ENCODE data around the gene COLGALT1.

GRCh38 chr19:17602217-17602616, 46.8 kb downstream of the COLGALT1 start:
- TF ChIP-seq GATA3 (IDR thresholded peaks at IDR 0.05; ENCODE audit: low read depth, low read length) (no peak), GATA2 (IDR thresholded peaks at IDR 0.05; ENCODE audit: low read depth, low read length) (no peak)
